ENCODE results near the gene STEEP1.

GRCh38 chrX:119505945-119506344 lies 59.3 kb downstream of the STEEP1 start:
- no peak for TF ChIP-seq FOSL1 (IDR thresholded peaks at IDR 0.05; ENCODE audit: low read depth)
- TF ChIP-seq POLR2AphosphoS5 (IDR thresholded peaks at IDR 0.05; ENCODE audit: low read depth, low read length), result no peak
- no peak for TF ChIP-seq POLR2A (IDR thresholded peaks at IDR 0.05; ENCODE audit: borderline replicate concordance, extremely low read depth, insufficient read depth, insufficient read length)
- TF ChIP-seq ZNF274 (IDR thresholded peaks at IDR 0.05; ENCODE audit: low read depth, low read length), result no peak
